ENCODE data around the gene VTI1B. TPM values are rescaled to one million over a fixed set of nuclear protein-coding genes. Genes with fewer than 3 reads are reported as not detected.

Gene VTI1B
- total RNA-seq, 2 experiments from 2014 or later = 41.5 to 93.3 TPM

DNA sequence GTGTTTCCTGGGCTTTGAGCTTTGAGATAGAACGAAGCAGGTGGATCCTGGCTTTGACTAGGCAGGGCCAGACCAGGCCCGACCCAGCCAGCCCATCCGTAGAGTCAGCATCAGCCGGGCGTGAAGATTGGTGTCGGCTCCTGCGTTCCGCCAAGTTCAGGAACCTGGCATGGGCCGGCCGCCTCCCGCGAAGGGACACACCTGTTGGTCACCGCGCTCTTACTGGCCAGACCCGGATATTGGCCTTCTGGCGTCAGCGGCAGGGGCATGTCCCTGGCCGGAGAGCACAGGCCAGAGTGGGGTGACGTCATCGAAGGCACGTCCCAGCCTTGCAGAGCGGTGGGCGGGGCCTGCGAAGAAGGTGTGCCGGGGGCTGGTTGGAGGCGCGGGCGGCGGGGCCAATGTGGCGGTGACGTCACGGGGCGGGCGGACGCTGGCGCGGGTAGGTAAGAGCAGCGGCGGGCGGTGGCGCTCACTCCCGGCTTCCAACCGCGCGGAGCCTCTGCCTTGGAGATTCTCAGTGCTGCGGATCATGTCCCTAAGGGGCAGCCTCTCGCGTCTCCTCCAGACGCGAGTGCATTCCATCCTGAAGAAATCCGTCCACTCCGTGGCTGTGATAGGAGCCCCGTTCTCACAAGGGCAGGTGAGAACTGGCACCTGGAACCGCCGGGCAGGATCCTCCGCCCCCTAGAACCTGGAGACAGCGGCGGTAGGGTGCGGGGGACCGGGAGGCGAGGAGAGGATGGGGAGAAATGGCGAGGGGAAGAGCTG lies 54.8 kb downstream of the VTI1B start, which contains the start of gene ARG2:
ARG2 (plus strand) TSS at position 475 of the 771 bp plus-strand sequence; CDS start at position 533, 58 bp downstream.
- H3K4me1 ChIP-seq (ENCODE audit: insufficient read depth, low read length, poor library complexity, severe bottlenecking) = peaks cover 25% of the 10 kb centered on the region
- peak within 1 kb of the TSS; percentile 92 for H3K4me2 ChIP-seq (ENCODE audit: low read length)
- POLR2A ChIA-PET = interaction anchor here (0.6 to 1.2 kb wide), 8 partner anchors 17 to 260 kb away, joined by 3 to 5 read pairs (median 3); partner anchors contain the start of genes ATP6V1D, PIGH and RDH11
- H3K9me2 ChIP-seq (ENCODE audit: insufficient read depth, low read length) = no peaks in the 10 kb centered on the region
- DNase-seq (ENCODE audit: low spot score) = peak; percentile 85
- CTCF ChIA-PET (ENCODE audit: unreplicated experiment) = interaction anchor here (0.6 to 1.3 kb wide), 3 partner anchors 35 to 85 kb away, joined by 3 to 4 read pairs (median 3); no protein-coding TSS in a partner anchor
- no peak within 1 kb of the TSS for H3K27ac ChIP-seq (ENCODE audit: low read depth, low read length, poor library complexity, severe bottlenecking)
- no peak for TF ChIP-seq EZH2phosphoT487 (IDR thresholded peaks at IDR 0.05; ENCODE audit: borderline replicate concordance, low read depth, low read length)
- TF ChIP-seq, protein P1, sequence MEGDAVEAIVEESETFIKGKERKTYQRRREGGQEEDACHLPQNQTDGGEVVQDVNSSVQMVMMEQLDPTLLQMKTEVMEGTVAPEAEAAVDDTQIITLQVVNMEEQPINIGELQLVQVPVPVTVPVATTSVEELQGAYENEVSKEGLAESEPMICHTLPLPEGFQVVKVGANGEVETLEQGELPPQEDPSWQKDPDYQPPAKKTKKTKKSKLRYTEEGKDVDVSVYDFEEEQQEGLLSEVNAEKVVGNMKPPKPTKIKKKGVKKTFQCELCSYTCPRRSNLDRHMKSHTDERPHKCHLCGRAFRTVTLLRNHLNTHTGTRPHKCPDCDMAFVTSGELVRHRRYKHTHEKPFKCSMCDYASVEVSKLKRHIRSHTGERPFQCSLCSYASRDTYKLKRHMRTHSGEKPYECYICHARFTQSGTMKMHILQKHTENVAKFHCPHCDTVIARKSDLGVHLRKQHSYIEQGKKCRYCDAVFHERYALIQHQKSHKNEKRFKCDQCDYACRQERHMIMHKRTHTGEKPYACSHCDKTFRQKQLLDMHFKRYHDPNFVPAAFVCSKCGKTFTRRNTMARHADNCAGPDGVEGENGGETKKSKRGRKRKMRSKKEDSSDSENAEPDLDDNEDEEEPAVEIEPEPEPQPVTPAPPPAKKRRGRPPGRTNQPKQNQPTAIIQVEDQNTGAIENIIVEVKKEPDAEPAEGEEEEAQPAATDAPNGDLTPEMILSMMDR (conservative IDR thresholded peaks at IDR 0.05; ENCODE audit: low read length) = no peak; the same call in 1 of the 2 replicates
- H3K4me3 ChIP-seq (ENCODE audit: low read depth, low read length, poor library complexity, severe bottlenecking) = peak within 1 kb of the TSS; percentile 70
- no peaks in the 10 kb centered on the region for H4K20me1 ChIP-seq (ENCODE audit: insufficient read depth, low read length)
- H3K36me3 ChIP-seq (ENCODE audit: insufficient read depth, low read length) = no peaks in the 10 kb centered on the region
- H3K9me3 ChIP-seq (ENCODE audit: low read length) = no peaks in the 10 kb centered on the region
- no TSS peak for BruUV-seq (replicated peaks)
- H3K79me2 ChIP-seq (ENCODE audit: insufficient read depth, low read depth, low read length) = no peaks in the 10 kb centered on the region
- peak within 1 kb of the TSS; percentile 99 for H2AFZ ChIP-seq (ENCODE audit: low read length)
- intact Hi-C loops (cut with micrococcal nuclease; ENCODE audit: unreplicated experiment) = loop anchor here (1.0 to 2.0 kb wide), 3 partner anchors 20 to 85 kb away; no protein-coding TSS in a partner anchor

DNA sequence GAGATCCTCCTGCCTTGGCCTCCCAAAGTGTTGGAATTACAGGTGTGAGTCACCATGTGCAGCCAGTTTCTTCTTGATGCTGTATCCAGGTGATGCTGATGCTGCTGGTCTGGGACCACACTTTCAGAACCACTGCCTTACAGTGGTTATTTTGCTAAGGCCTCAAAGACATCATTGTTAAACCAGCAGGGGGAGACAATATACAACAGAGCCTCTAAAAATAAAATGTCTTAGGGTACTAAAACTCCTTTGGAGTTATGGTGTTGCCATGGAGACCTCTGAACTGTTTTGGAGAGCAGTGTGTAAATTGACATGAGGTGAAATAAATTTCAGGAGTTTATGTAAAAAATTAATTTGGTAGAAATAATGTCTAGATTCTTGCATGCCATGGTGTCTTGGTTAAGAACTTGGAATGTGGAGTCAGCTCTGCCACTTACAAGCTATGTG lies 55.8 kb downstream of the VTI1B start:
- H3K4me2 ChIP-seq (ENCODE audit: low read length) = peak overlapping the region; percentile 92; the same call in 1 of the 2 replicates
- H3K36me3 ChIP-seq (ENCODE audit: insufficient read depth, low read length) = no peaks in the 10 kb centered on the region
- H4K20me1 ChIP-seq (ENCODE audit: insufficient read depth, low read length) = no peaks in the 10 kb centered on the region
- no peak for TF ChIP-seq EZH2phosphoT487 (IDR thresholded peaks at IDR 0.05; ENCODE audit: borderline replicate concordance, low read depth, low read length)
- TF ChIP-seq, protein P1 (conservative IDR thresholded peaks at IDR 0.05; ENCODE audit: low read length) = peak; percentile 84
- no peak overlapping the region; the same call in 1 of the 2 replicates for H2AFZ ChIP-seq (ENCODE audit: low read length)
- intact Hi-C loops (cut with micrococcal nuclease; ENCODE audit: unreplicated experiment) = loop anchor here (1.0 to 2.0 kb wide), 4 partner anchors 19 to 86 kb away; no protein-coding TSS in a partner anchor
- peak overlapping the region; percentile 70 for H3K4me3 ChIP-seq (ENCODE audit: low read depth, low read length, poor library complexity, severe bottlenecking)
- DNase-seq (ENCODE audit: low spot score) = peak; percentile 72
- H3K27ac ChIP-seq (ENCODE audit: low read depth, low read length, poor library complexity, severe bottlenecking) = no peak overlapping the region
- no peaks in the 10 kb centered on the region for H3K9me2 ChIP-seq (ENCODE audit: insufficient read depth, low read length)
- H3K79me2 ChIP-seq (ENCODE audit: insufficient read depth, low read depth, low read length) = no peaks in the 10 kb centered on the region
- BruUV-seq (replicated peaks) = no TSS peak
- H3K9me3 ChIP-seq (ENCODE audit: low read length) = no peaks in the 10 kb centered on the region
- CTCF ChIA-PET (ENCODE audit: unreplicated experiment) = interaction anchor here (0.6 to 1.3 kb wide), 3 partner anchors 34 to 86 kb away, joined by 3 to 4 read pairs (median 3); no protein-coding TSS in a partner anchor
- POLR2A ChIA-PET = interaction anchor here (0.6 to 1.2 kb wide), 6 partner anchors 18 to 93 kb away, joined by 3 to 5 read pairs (median 3); partner anchors contain the start of genes PIGH and RDH11
- peaks cover 25% of the 10 kb centered on the region for H3K4me1 ChIP-seq (ENCODE audit: insufficient read depth, low read length, poor library complexity, severe bottlenecking)

Data from OCI-LY7 (cell line).